GM12873 (cell line): Measurements from ENCODE around the gene MYO18B.

Experiments used
- CTCF ChIP-seq: IDR thresholded peaks from 2 replicates; pipeline ENCODE4 v1.5.1; 2012; ENCODE audit warnings: low read depth, mild to moderate bottlenecking, moderate library complexity, low read length, control low read depth; ENCODE audit not compliant: insufficient read depth; ENCODE audit errors: missing control alignments

MYO18B gene

DNA sequence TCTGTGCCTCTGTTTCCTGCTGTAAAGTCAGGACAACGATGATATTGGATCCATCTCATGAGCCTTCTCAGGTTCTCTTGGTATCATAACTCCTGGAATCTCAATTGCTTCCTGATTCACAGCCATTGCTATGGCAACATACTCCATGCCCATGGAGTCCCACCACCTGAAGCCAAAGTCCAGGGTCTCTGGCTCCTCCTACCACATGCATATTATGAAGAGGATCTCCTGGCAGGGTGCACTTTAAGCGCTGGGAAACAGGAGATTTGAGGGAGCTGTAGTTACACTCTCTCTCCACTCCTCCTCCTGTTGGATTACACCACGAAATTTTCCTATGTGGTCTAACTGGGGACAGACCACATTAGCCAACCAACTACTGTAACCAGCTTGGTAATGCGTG lies 296.4 kb downstream of the MYO18B start:
- TF ChIP-seq CTCF, result no peak

GRCh38 chr22:26041931-26042330 lies 299.9 kb downstream of the MYO18B start:
- TF ChIP-seq CTCF, result no peak

GRCh38 chr22:26043031-26043430 lies 301.0 kb downstream of the MYO18B start:
- TF ChIP-seq CTCF, result no peak

DNA sequence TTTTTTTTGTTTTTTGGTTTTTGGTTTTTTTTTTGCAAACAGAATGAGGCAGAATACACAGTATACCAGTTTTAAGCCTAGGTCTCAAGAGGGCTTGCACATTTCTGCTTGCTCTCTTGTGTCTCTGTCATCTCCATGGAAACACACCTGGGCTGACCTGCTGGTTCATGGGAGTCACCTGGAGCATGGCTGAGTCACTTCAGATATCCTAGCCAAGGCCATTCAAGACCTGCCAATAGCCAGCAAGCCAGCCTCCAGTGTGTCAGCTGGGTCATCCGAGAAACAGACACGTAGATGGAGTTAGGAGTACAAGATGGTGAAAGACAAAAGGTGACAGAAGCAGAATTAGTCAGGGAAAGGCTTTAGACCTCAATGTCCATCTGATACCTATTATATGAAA lies 303.1 kb downstream of the MYO18B start:
- no peak for TF ChIP-seq CTCF

DNA sequence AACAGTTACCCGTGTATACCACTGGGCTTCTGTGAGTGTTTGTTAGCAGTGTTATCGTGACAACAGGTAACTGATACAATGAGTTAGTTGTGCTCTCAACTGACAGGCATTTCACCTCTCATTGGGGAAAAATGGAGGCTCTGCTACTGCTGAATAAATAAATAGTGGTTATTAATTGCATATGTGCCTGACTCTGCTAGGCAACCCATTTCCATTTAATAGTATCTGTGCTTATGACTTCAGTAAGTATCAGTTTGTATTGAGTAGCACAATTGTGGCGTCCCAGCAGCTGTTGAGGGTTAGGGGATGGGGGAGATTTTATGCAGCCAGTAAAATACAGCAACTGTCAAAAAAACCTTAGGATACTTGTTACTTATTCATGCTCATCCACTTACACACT lies 303.9 kb downstream of the MYO18B start:
- no peak for TF ChIP-seq CTCF

GRCh38 chr22:26047516-26047915 lies 305.5 kb downstream of the MYO18B start:
- no peak for TF ChIP-seq CTCF

GRCh38 chr22:26047920-26048319 lies 305.9 kb downstream of the MYO18B start:
- TF ChIP-seq CTCF, result no peak
